ENCODE measurements around the gene IL17RC.
"Not testable (repeated sequence)": the region's sequence is repeated elsewhere in the genome, so short reads cannot be mapped to it uniquely, and the experiment has no call there.

The IL17RC gene

GRCh38 chr3:9896755-9897407 is 20.0 kb upstream of the IL17RC start:
- not testable (repeated sequence) for DNase-seq

DNA sequence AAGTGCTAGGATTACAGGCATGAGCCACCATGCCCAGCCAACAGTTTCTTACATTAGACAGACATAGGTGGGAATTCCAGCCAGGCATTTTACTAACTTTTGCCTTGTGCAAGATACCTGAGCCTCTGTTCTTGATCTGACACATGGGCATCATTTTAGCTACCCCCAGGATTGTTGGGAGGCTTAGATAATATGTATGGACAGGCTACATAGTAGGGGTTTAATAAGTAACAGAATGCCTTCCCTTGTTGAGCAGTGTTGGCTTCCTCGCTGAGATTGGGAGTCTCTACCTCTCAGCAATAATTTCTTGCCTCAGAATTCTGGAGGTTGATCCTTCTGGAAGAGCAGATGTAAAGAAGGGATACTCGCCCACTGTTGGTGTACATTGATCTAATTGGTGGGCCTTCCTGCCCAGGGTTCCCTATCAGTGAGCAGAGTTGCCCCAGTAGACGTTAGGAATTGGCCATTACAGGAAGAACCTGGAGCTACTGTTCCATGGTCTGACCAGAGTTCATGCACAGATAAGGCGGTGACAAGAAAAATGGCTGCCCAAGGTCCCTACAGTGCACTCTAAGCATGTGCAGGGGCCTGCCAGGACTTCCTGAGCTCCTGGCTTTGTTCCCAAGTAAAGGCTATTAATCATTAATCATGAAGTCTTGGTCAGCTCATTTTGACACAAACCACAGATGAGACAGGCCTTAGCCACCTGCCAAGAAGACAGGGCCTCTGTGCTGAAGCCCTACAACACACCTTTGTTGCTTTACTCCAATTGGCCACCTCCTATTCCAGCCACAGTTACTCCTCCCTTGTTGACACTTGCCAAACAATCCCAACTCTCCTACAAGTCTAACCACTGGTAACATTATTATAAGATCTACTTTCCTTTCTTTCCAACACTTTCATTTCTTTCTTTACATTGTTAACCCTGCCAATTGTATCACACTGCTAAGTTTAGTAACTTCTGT is 19.2 kb upstream of the IL17RC start:
- no peak for DNase-seq

DNA sequence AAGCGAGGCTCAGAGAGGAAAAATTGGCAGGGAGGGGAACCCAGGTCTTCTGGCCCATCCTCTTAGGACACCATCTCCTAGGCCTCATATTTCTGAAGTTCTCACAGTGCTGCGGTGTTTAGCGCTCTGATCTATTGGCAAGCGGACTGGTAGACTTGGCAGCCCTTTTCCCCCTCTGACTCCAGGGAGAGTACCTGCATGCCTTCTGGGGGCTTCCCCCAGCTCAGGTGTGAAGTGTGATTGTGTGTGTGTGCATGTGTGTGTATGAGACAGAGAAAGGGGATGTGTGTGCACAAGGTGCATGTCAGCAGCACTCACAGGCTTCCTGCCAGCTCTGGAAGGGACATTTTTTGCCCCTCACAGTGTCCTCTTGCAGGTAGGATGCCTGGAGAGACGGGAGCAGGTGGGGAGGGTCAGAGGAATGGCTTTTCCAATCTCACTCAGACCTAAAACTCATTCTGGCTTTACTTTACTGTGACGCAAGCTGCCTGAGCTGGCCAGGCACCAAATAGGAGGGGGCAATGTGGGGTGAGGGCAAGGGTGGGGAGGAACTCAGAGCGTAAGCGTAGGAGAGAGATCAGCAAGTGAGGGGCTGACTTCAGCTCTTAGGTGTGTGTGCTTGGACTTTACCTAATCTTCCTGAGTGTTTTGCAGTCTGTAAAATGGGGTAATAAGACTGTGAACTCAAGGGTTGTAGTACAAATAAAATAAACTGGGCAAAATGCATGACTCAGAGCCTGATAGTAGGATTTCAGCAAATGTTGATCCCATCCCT is 18.2 kb upstream of the IL17RC start:
- DNase-seq: no peak

DNA sequence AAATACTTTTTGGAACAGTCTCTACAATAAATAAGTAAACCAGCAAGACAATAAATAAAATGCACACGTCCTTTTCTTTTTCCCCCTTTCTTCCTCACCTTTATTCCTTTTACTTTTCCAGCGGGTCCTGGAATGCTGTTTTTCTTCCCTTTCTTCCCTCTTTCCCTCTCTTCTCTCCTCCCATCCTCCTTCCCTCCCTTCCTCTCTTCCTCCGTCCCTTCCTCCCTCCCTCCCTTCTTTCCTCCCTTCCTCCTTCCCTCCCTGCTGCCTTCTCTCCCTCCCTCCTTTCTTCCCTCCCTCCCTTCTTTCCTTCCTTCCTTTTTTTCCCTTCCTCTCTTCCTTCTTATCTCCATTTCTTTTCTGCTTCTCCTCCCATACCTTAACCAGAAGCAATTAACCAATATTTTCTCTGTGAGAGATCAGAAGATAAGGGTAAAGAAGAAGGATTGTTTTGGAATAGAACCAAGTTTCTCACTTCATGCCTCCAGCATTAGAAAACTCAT is 17.6 kb upstream of the IL17RC start:
- no peak for DNase-seq

- not testable (repeated sequence) for DNase-seq
Measured at GRCh38 chr3:9900965-9901415, 15.9 kb upstream of the IL17RC start.

- DNase-seq: peak; percentile 62
Measured at GRCh38 chr3:9901967-9902366, 14.9 kb upstream of the IL17RC start.

- DNase-seq: no peak
Measured at GRCh38 chr3:9902372-9903237, 14.3 kb upstream of the IL17RC start, which contains the start of gene IL17RE. IL17RE (plus strand) TSS chr3:9902848; CDS start chr3:9902933, 85 bp downstream.

DNA sequence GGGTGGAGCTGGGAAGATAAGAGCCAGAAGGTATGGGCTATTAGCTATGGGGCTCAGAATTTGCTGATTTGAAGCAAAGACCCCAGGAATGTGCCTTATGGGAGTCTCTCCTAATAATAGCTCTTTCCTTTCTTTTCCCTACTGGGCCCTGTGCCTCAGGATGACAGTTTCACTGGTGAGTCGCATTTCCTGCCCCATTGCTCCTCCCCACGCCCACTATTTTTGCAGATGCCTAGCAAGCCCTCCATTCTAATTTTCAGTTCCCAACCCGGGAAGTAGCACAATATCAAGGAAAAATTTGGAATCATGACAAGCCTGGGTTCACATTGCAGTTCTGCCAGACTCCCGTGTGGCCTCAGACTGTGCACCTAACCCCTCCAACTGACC is 13.7 kb upstream of the IL17RC start:
- no peak for DNase-seq

GRCh38 chr3:9903904-9904303 is 13.0 kb upstream of the IL17RC start:
- DNase-seq: no peak

GRCh38 chr3:9906480-9906879 is 10.4 kb upstream of the IL17RC start:
- no peak for DNase-seq

- DNase-seq: no peak
Measured at GRCh38 chr3:9908286-9908685, 8.6 kb upstream of the IL17RC start.

DNA sequence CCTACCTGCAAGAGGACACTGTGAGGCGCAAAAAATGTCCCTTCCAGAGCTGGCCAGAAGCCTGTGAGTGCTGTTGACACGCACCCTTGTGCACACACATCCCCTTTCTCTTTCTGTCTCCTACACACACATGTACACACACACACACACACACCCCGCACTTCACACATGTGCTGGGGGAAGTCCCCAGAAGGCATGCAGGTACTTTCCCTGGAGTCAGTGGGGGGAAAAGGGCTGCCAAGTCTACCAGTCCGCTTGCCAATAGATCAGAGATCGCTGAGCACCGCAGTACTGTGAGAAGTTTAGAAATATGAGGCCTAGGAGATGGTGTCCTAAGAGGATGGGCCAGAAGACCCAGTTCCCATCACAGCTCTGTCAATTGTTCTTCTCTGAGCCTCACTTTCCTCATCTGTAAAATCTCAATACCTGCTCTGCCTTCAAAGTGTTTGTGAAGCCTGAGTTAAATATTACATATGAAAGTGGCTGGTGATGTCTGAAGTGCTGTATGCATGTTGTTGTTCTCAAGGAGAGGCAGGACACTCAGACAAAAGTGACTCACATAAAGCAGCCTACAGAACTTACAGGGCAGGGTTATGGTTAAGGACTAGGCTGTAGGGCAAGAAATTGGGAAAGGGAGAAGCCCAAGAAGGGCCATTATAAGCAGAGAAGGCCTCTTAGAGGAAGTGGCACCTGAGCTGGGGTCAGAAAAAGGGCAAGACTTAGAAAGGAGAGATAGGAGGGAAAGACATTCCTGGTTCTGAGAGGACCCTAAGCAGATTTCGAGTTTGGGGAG is 7.5 kb upstream of the IL17RC start:
- DNase-seq: peak; percentile 44

GRCh38 chr3:9911863-9912262 is 5.0 kb upstream of the IL17RC start:
- no peak for DNase-seq

DNA sequence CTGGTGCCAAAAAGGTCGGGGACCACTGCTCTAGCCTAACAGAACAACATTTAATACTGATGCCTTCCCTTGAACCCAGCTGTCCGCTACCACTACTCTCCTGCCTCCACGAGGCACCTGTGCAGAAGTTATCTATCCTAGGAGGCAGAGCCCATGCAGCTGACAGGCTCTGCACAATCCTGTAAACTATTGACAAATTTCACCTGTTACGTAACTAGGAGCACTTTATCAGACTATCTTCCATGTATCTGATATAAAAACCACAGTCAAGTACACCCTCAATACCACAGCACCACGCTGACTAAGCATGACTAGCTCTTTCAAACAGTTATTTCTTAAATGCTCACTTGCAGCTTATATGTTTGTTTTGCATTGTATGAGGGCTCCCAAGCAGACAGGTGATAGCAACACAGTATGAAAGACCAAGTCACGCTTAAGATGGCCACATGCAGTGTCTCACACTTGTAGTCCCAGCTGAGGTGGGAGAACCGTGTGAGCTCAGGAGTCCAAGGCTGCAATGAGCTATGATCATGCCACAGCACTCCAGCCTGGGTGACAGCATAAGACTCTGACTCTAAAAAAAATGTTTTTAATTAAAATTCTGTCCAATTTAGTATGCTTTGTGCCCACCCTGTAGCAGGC is 4.5 kb upstream of the IL17RC start:
- no peak for DNase-seq

GRCh38 chr3:9913601-9914000 is 3.3 kb upstream of the IL17RC start:
- DNase-seq: no peak

DNA sequence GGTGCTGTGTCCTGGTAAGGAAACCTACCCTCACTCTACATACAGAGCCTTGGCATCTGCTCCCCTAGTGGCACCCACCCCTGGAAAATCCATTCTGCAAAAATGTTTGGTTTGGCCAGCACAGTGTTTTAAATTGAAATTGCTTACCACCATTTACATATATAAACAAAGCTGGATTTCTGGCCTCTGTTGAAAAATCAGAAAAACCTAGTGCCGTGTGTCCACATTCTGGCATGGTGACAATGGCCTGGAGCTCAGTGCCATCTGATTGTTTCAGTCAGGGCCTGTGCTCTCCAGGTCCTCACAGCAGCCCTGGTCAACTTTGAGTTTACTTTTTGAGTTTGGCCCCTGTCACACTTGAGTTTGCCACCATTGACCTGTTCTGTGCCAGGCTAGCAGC is 2.9 kb upstream of the IL17RC start:
- no peak for DNase-seq

- no peak for DNase-seq
Measured at GRCh38 chr3:9914559-9915253, 2.2 kb upstream of the IL17RC start.

- DNase-seq: peak; percentile 64
Measured at GRCh38 chr3:9915254-9916141, 1.4 kb upstream of the IL17RC start.

GRCh38 chr3:9916346-9916733 is 558 bp upstream of the IL17RC start:
- DNase-seq: no peak

Measured in stimulated activated CD4-positive, alpha-beta T cell treated with anti-CD3 and anti-CD28 coated beads, Interleukin-15, amount 100 ng/mL, for 24 hours (primary cell).